Activated T-cell treated with anti-CD3 and anti-CD28 coated beads, Interleukin-2, amount 50 U/mL, for 24 hours (primary cell): ENCODE measurements around the gene CDYL.

ENCODE experiments used
- DNase-seq: peaks from one replicate; pipeline ENCODE4 v3.0.0-alpha.2; 2020
- H3K27ac Mint-ChIP-seq: 2 replicates; pipeline ENCODE4 v1.8.0; 2020; ENCODE audit warnings: mild to moderate bottlenecking, mixed read lengths
- H3K27me3 Mint-ChIP-seq: 2 replicates; pipeline ENCODE4 v1.8.0; 2020; ENCODE audit warnings: mixed read lengths
- H3K36me3 Mint-ChIP-seq: 2 replicates; pipeline ENCODE4 v1.8.0; 2020; ENCODE audit warnings: low read depth, mixed read lengths
- H3K4me1 Mint-ChIP-seq: 2 replicates; pipeline ENCODE4 v1.8.0; 2020; ENCODE audit warnings: low read depth, mixed read lengths
- H3K4me3 Mint-ChIP-seq: 2 replicates; pipeline ENCODE4 v1.8.0; 2020; ENCODE audit warnings: mild to moderate bottlenecking, moderate library complexity, mixed read lengths
- H3K9me3 Mint-ChIP-seq: 2 replicates; pipeline ENCODE4 v1.8.0; 2020; ENCODE audit warnings: mixed read lengths

CDYL gene

GRCh38 chr6:4776131-4776492 is at the start of gene CDYL:
CDYL (plus strand) TSS chr6:4776404; CDS start chr6:4776784, 380 bp downstream.
- DNase-seq = peak; percentile 94
- Mint-ChIP-seq H3K9me3 (peaks cover 28% of the 10 kb centered on the region), H3K4me3 (peak within 1 kb of the TSS; percentile 83), H3K36me3 (peaks cover 9% of the 10 kb centered on the region), H3K27ac (peak within 1 kb of the TSS; percentile 89), H3K4me1 (peaks cover 62% of the 10 kb centered on the region), H3K27me3 (peaks cover 19% of the 10 kb centered on the region)

DNA sequence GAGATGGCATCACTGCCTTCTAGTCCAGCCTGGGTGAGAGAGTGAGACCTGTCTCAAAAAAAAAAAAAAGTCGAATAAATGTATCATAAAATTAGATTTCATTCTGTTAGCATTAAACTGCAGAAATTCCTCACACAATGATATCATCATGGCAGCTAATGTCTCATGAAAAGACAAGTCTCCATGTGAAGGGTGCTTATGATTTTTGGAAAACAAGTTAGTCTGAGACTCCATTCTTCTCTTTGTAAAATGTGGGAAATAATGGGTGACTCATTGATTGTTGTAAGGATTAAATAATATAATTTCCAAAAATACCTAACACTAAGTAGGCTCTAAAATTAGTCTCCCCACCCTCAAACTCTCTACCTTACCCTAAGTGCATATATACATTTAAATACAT is 49.6 kb upstream of the CDYL start:
- Mint-ChIP-seq H3K4me1 (peaks cover 12% of the 10 kb centered on the region), H3K9me3 (no peaks in the 10 kb centered on the region), H3K4me3 (no peak overlapping the region), H3K27ac (no peak overlapping the region), H3K27me3 (peaks cover 35% of the 10 kb centered on the region), H3K36me3 (no peaks in the 10 kb centered on the region)
- DNase-seq = no peak

- Mint-ChIP-seq H3K9me3 (no peaks in the 10 kb centered on the region), H3K27me3 (peaks cover 35% of the 10 kb centered on the region), H3K4me1 (peaks cover 12% of the 10 kb centered on the region), H3K27ac (no peak overlapping the region), H3K4me3 (no peak overlapping the region), H3K36me3 (no peaks in the 10 kb centered on the region)
- DNase-seq = no peak
These were observed 49.0 kb upstream of the CDYL start for GRCh38 chr6:4727217-4727616.

- Mint-ChIP-seq H3K27me3 (peaks cover 35% of the 10 kb centered on the region), H3K27ac (peak overlapping the region; percentile 78), H3K4me1 (peaks cover 13% of the 10 kb centered on the region), H3K4me3 (no peak overlapping the region), H3K36me3 (no peaks in the 10 kb centered on the region), H3K9me3 (no peaks in the 10 kb centered on the region)
- DNase-seq = no peak
These were observed 48.4 kb upstream of the CDYL start for GRCh38 chr6:4727671-4728435.

GRCh38 chr6:4728436-4728769 is 47.8 kb upstream of the CDYL start:
- H3K27ac Mint-ChIP-seq = no peak overlapping the region
- no peaks in the 10 kb centered on the region for H3K9me3 Mint-ChIP-seq
- no peak overlapping the region for H3K4me3 Mint-ChIP-seq
- peaks cover 13% of the 10 kb centered on the region for H3K4me1 Mint-ChIP-seq
- H3K36me3 Mint-ChIP-seq = no peaks in the 10 kb centered on the region
- peaks cover 32% of the 10 kb centered on the region for H3K27me3 Mint-ChIP-seq
- DNase-seq = no peak

- Mint-ChIP-seq H3K4me1 (peaks cover 13% of the 10 kb centered on the region), H3K4me3 (no peak overlapping the region), H3K27me3 (peaks cover 27% of the 10 kb centered on the region), H3K9me3 (no peaks in the 10 kb centered on the region), H3K36me3 (no peaks in the 10 kb centered on the region), H3K27ac (no peak overlapping the region)
- DNase-seq = no peak
These were observed 47.3 kb upstream of the CDYL start for GRCh38 chr6:4728926-4729325.

DNA sequence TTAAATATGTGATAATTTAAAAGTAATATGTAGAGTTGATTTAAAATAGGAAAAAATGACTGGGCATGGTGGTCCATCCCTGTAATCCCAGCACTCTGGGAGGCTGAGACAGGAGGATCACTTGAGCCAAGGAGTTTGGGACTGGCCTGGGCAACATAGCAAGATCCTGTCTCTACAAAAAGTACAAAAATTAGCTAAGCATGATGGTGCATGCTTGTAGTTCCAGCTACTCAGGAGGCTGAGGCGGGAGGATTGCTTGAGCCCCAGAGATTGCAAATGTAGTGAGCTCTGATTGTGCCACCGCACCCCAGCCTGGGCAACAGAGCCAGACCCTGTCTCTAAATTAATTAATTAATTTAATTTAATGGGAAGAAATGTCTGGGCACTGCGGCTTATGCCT is 44.2 kb upstream of the CDYL start:
- Mint-ChIP-seq H3K27ac (no peak overlapping the region), H3K4me1 (peaks cover 13% of the 10 kb centered on the region), H3K36me3 (no peaks in the 10 kb centered on the region), H3K4me3 (no peak overlapping the region), H3K27me3 (peaks cover 34% of the 10 kb centered on the region), H3K9me3 (no peaks in the 10 kb centered on the region)
- DNase-seq = no peak

- no peak for DNase-seq
- no peaks in the 10 kb centered on the region for H3K9me3 Mint-ChIP-seq
- H3K4me3 Mint-ChIP-seq = no peak overlapping the region
- no peaks in the 10 kb centered on the region for H3K36me3 Mint-ChIP-seq
- peaks cover 7% of the 10 kb centered on the region for H3K4me1 Mint-ChIP-seq
- peaks cover 32% of the 10 kb centered on the region for H3K27me3 Mint-ChIP-seq
- H3K27ac Mint-ChIP-seq = no peak overlapping the region
These were observed 43.4 kb upstream of the CDYL start for GRCh38 chr6:4732691-4733315.

- peaks cover 14% of the 10 kb centered on the region for H3K27me3 Mint-ChIP-seq
- no peaks in the 10 kb centered on the region for H3K9me3 Mint-ChIP-seq
- H3K27ac Mint-ChIP-seq = no peak overlapping the region
- DNase-seq = no peak
- peaks cover 1% of the 10 kb centered on the region for H3K4me1 Mint-ChIP-seq
- no peak overlapping the region for H3K4me3 Mint-ChIP-seq
- H3K36me3 Mint-ChIP-seq = no peaks in the 10 kb centered on the region
These were observed 39.8 kb upstream of the CDYL start for GRCh38 chr6:4736371-4736873.

GRCh38 chr6:4740032-4740431 is 36.2 kb upstream of the CDYL start:
- Mint-ChIP-seq H3K9me3 (no peaks in the 10 kb centered on the region), H3K27ac (no peak overlapping the region), H3K4me3 (no peak overlapping the region), H3K4me1 (no peaks in the 10 kb centered on the region), H3K36me3 (no peaks in the 10 kb centered on the region), H3K27me3 (peaks cover 14% of the 10 kb centered on the region)
- no peak for DNase-seq

DNA sequence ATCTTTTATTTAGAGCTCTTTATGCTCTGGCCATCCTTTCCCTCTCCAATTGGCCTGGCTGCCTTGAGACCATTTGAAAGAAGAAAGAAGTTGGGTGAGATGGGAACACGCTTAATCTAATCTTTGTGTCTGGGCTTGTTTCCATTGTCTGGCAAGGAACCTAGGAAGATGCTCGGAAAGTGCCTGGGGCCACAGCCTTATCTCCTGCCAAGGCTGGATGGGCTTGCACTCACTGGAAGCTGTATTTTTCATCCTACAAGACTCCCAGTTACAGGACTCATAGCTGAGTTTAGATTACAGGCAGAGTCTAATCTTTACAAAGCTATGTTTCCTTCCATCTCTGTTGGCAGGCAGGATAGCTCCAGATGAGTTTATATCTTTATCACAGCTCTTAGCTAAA is 33.1 kb upstream of the CDYL start:
- no peaks in the 10 kb centered on the region for H3K4me1 Mint-ChIP-seq
- peaks cover 4% of the 10 kb centered on the region for H3K27me3 Mint-ChIP-seq
- no peak for DNase-seq
- no peaks in the 10 kb centered on the region for H3K36me3 Mint-ChIP-seq
- H3K9me3 Mint-ChIP-seq = no peaks in the 10 kb centered on the region
- H3K27ac Mint-ChIP-seq = no peak overlapping the region
- H3K4me3 Mint-ChIP-seq = no peak overlapping the region

DNA sequence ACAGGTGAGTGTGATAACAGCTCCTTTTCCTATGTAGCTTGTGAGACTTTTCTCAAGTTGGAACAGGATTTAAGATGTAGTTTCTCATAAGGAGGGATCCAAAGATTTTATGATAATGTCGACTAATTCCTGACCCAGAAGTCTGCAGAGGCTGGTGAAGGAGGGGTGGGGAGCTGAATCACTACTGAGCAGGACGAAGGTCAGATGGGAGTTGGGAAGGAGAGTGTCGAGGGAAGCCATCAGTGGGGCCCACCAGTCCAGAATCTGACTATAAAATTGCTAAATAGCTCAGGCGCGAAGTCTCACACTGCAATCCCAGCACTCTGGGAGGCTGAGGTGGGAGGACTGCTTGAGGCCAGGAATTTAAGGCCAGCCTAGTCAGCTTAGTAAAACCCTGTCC is 32.3 kb upstream of the CDYL start:
- Mint-ChIP-seq H3K4me3 (no peak overlapping the region), H3K9me3 (no peaks in the 10 kb centered on the region), H3K27ac (no peak overlapping the region), H3K36me3 (no peaks in the 10 kb centered on the region), H3K4me1 (no peaks in the 10 kb centered on the region), H3K27me3 (no peaks in the 10 kb centered on the region)
- no peak for DNase-seq

DNA sequence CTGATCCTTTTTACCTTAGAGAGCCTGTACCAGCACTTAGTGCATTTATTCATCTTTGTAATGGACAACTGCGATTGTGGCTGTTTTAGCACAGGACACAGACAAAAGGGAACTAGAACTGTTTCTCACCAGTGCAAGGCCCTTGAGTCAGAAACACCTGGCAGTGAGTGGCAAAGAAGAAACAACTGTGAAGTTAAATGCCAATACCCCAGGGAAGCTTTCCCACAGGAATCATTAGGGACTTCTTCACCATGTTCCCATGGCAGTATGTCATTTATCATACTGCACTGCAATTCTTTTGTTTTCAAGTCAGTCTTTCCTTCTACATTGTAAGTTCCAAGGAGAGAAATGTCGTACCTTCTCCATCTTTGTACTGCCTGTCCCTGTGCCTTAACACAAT is 28.6 kb upstream of the CDYL start:
- Mint-ChIP-seq H3K27me3 (no peaks in the 10 kb centered on the region), H3K9me3 (no peaks in the 10 kb centered on the region), H3K36me3 (no peaks in the 10 kb centered on the region), H3K4me1 (no peaks in the 10 kb centered on the region), H3K27ac (no peak overlapping the region), H3K4me3 (no peak overlapping the region)
- no peak for DNase-seq

DNA sequence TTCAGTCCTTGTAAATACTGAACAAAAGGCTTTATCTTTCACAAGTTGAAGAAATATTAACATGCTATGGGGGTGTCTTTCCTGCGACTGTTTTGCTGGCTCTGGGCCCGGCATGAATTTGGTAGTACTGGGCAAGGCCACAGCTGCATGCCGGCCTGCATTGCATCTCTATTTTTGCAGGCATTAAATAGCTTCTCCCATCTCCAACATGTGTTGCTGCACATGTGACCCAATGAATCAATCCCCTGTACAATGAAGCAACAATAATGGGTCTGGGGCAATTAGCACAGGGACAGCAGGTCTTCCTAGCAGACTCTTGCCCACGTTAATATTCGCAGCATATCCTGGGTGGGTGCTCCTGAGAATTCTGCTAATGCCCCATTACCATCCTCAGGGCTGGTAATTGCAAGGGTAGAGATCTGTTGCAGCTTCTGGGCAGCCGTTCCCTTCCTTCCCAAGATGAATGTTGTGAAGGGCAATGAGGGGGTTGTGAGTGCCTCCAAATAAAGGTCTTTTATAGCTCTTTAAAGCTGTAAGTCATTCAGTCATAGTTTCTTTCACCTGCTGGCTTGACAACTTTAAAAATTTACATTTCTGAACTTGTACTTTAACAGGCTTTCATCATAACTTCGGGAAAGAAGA is 24.3 kb upstream of the CDYL start:
- Mint-ChIP-seq H3K27ac (no peak overlapping the region), H3K27me3 (peaks cover 13% of the 10 kb centered on the region), H3K36me3 (no peaks in the 10 kb centered on the region), H3K9me3 (no peaks in the 10 kb centered on the region), H3K4me3 (no peak overlapping the region), H3K4me1 (no peaks in the 10 kb centered on the region)
- no peak for DNase-seq

DNA sequence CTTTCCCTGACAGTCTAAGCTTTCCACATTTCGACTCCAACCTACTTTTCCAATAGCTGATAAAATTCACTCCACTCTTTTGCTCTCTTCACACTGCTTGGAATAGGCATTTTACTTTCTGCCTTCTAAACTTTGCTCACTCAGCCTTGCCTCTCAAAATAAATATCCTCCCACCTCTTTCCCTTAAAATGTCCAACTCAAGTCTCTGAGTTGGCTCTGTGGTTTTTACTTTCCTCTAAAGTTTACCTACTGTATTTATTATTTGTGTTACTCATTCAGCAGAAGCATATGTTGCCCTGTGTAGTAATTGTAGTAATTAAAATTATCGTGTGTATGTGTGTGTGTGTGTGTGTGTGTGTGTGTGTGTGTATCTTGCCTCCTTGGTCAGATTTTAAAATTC is 20.0 kb upstream of the CDYL start:
- Mint-ChIP-seq H3K27me3 (peaks cover 33% of the 10 kb centered on the region), H3K4me3 (no peak overlapping the region), H3K9me3 (no peaks in the 10 kb centered on the region), H3K27ac (no peak overlapping the region), H3K4me1 (no peaks in the 10 kb centered on the region), H3K36me3 (no peaks in the 10 kb centered on the region)
- DNase-seq = no peak
